HEK293 (cell line): ENCODE results near the gene TNS1.

Experiments
- ZBTB7A ChIP-seq: fragments of 450-650 bp; formaldehyde crosslinking; IDR thresholded peaks from 2 replicates; pipeline ENCODE4 v1.5.1; 2016; ENCODE audit warnings: low read depth, missing biosample characterization, missing genetic modification characterization
- ZNF621 ChIP-seq: fragments of 450-650 bp; formaldehyde crosslinking; IDR thresholded peaks from 2 replicates; pipeline ENCODE4 v1.5.1; 2017; ENCODE audit warnings: missing biosample characterization, missing genetic modification characterization
- TF ChIP-seq, protein P1 (sequence below): fragments of 450-650 bp; formaldehyde crosslinking; IDR thresholded peaks from 2 replicates; pipeline ENCODE4 v1.5.1; 2016; ENCODE audit warnings: missing biosample characterization, missing genetic modification characterization

DNA sequence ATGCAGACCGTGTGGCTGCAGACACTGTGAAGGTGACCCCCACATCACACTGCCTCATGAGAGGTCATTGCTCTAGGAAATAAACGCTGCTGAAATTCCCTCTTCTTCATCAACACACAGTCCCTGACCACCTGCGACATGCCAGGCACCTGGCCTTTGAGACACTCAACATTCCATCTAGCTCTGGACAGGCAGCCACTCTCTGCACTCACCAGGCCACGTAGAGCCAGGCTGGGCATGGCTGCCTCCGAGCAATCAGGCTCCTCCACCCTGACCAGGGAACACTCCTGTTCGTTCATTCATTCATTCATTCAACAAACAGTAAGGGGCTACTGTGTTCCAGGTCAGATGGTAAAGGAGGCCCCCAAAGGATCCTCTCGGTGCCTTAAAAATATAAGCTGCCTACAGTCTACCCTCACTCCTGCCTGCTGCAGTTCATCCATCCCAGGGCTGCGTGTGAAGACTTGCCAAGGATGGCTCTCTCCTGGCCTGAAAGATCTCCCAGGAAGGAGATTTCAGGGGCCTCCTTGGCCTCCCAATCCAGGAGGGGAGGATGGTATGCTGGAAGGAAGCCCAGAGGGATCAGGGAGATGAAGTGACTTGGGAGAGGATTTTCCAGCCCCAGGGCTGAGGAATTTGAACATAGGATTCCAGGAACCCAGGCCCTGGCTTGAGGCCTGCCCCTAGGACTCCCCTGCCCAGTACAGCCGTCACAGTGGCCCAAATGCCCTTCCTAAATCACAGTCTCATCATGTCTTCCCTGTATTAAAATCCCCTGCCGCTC lies 66.7 kb downstream of the TNS1 start:
- TF ChIP-seq ZBTB7A (tag by site-specific recombination) (no peak), ZNF621 (tag by site-specific recombination) (no peak)
- TF ChIP-seq, protein P1, sequence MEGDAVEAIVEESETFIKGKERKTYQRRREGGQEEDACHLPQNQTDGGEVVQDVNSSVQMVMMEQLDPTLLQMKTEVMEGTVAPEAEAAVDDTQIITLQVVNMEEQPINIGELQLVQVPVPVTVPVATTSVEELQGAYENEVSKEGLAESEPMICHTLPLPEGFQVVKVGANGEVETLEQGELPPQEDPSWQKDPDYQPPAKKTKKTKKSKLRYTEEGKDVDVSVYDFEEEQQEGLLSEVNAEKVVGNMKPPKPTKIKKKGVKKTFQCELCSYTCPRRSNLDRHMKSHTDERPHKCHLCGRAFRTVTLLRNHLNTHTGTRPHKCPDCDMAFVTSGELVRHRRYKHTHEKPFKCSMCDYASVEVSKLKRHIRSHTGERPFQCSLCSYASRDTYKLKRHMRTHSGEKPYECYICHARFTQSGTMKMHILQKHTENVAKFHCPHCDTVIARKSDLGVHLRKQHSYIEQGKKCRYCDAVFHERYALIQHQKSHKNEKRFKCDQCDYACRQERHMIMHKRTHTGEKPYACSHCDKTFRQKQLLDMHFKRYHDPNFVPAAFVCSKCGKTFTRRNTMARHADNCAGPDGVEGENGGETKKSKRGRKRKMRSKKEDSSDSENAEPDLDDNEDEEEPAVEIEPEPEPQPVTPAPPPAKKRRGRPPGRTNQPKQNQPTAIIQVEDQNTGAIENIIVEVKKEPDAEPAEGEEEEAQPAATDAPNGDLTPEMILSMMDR, result no peak
